Neuronal stem cell (in vitro differentiated cells): ENCODE results near the gene ANAPC15.
A peak's percentile ranks its signal among the peaks of the same experiment; 100 is the strongest.
"Not testable (repeated sequence)": the region's sequence is repeated elsewhere in the genome, so short reads cannot be mapped to it uniquely, and the experiment has no call there.

Experiments used
- DNase-seq: peaks from one replicate; pipeline ENCODE4 v3.0.0-alpha.2; 2013; ENCODE audit warnings: low spot score
- H2AFZ ChIP-seq: one replicate; pipeline ENCODE4 v1.6.1; 2013; ENCODE audit warnings: mild to moderate bottlenecking, low read length, inconsistent platforms
- H2AK5ac ChIP-seq: 2 replicates; pipeline ENCODE4 v1.6.1; 2013; ENCODE audit warnings: low read depth, mild to moderate bottlenecking, inconsistent platforms, low read length, moderate library complexity, mixed read lengths
- H2BK120ac ChIP-seq: 2 replicates; pipeline ENCODE4 v1.6.1; 2013; ENCODE audit warnings: low read depth, mild to moderate bottlenecking, inconsistent platforms, low read length, moderate library complexity, mixed read lengths
- H2BK12ac ChIP-seq: one replicate; pipeline ENCODE4 v1.6.1; 2013; ENCODE audit warnings: low read length, inconsistent platforms
- H2BK15ac ChIP-seq: 2 replicates; pipeline ENCODE4 v1.6.1; 2013; ENCODE audit warnings: mild to moderate bottlenecking, low read length, inconsistent platforms, mixed read lengths
- H2BK5ac ChIP-seq: one replicate; pipeline ENCODE4 v1.6.1; 2013; ENCODE audit warnings: inconsistent platforms, mild to moderate bottlenecking, low read length, moderate library complexity
- H3K14ac ChIP-seq: one replicate; pipeline ENCODE4 v1.6.1; 2013; ENCODE audit warnings: low read length, inconsistent platforms
- H3K18ac ChIP-seq: 2 replicates; pipeline ENCODE4 v1.6.1; 2013; ENCODE audit warnings: low read length, inconsistent platforms
- H3K23ac ChIP-seq: 2 replicates; pipeline ENCODE4 v1.6.1; 2013; ENCODE audit warnings: low read depth, mild to moderate bottlenecking, mixed read lengths, low read length, inconsistent platforms; ENCODE audit not compliant: poor library complexity
- H3K27ac ChIP-seq: replicated peaks from 3 replicates; pipeline ENCODE4 v1.5.1; 2013; ENCODE audit warnings: low read length, inconsistent platforms
- H3K27me3 ChIP-seq, 3 experiments: 2 replicates each; pipeline ENCODE4 v1.6.1; 2013; ENCODE audit warnings: low read length in 3 of 3, mild to moderate bottlenecking in 2 of 3, inconsistent platforms in 1 of 3, low read depth in 1 of 3, mixed read lengths in 1 of 3, moderate library complexity in 1 of 3; ENCODE audit not compliant: control insufficient read depth in 3 of 3, insufficient read depth in 3 of 3
- H3K36me3 ChIP-seq, 2 donors: replicated peaks in 1 of 2; 2 replicates each; pipeline ENCODE4 v1.6.1; 2013; ENCODE audit warnings: low read length in 2 of 2; ENCODE audit not compliant: control insufficient read depth in 2 of 2, insufficient read depth in 2 of 2
- H3K4ac ChIP-seq: 2 replicates; pipeline ENCODE4 v1.6.1; 2013; ENCODE audit warnings: inconsistent platforms, mild to moderate bottlenecking, low read length, moderate library complexity
- H3K4me1 ChIP-seq, 2 donors: 1 replicate in 1 of 2; 2 replicates in 1 of 2; pipeline ENCODE4 v1.6.1; 2013; ENCODE audit warnings: low read length in 2 of 2, low read depth in 1 of 2; ENCODE audit not compliant: control insufficient read depth in 2 of 2, insufficient read depth in 1 of 2
- H3K4me2 ChIP-seq: one replicate; pipeline ENCODE4 v1.6.1; 2013; ENCODE audit warnings: mild to moderate bottlenecking, low read length, inconsistent platforms; ENCODE audit not compliant: insufficient read depth, poor library complexity, severe bottlenecking
- H3K4me3 ChIP-seq, 2 donors: 2 replicates each; pipeline ENCODE4 v1.5.1; 2013; ENCODE audit warnings: low read length in 2 of 2, mild to moderate bottlenecking in 2 of 2, inconsistent platforms in 1 of 2, moderate library complexity in 1 of 2
- H3K79me1 ChIP-seq: one replicate; pipeline ENCODE4 v1.6.1; 2013; ENCODE audit warnings: low read depth, mild to moderate bottlenecking, inconsistent platforms, low read length, moderate library complexity
- H3K9ac ChIP-seq: one replicate; pipeline ENCODE4 v1.6.1; 2013; ENCODE audit warnings: mild to moderate bottlenecking, low read depth, low read length, inconsistent platforms; ENCODE audit not compliant: poor library complexity
- H3K9me3 ChIP-seq, 2 donors: replicated peaks in 1 of 2; 2 replicates each; pipeline versions ENCODE3 to v1.6.1; 2013; ENCODE audit warnings: low read length in 2 of 2, mild to moderate bottlenecking in 2 of 2, inconsistent platforms in 1 of 2, low read depth in 1 of 2, mixed read lengths in 1 of 2, moderate library complexity in 1 of 2; ENCODE audit not compliant: control insufficient read depth in 2 of 2, insufficient read depth in 1 of 2
- H4K8ac ChIP-seq: one replicate; pipeline ENCODE4 v1.6.1; 2013; ENCODE audit warnings: low read depth, mild to moderate bottlenecking, inconsistent platforms, low read length, moderate library complexity
- H4K91ac ChIP-seq: one replicate; pipeline ENCODE4 v1.6.1; 2013; ENCODE audit warnings: low read length, low read depth, mild to moderate bottlenecking, inconsistent platforms; ENCODE audit not compliant: poor library complexity
- WGBS, 2 donors: extraction: QIAGEN DNeasy Blood & Tissue Kit; methylation state at CpG; one replicate each; pipeline ENCODE4 v1.1.7; 2013; ENCODE audit warnings: missing lambda C conversion rate in 2 of 2, mixed read lengths in 1 of 2; ENCODE audit not compliant: insufficient read length in 2 of 2, insufficient replicate concordance in 1 of 2; ENCODE audit errors: extremely low coverage in 2 of 2; 5-methylcytosine and 5-hydroxymethylcytosine counted together

ANAPC15 gene

GRCh38 chr11:72144807-72145565 lies 32.5 kb upstream of the ANAPC15 start:
- Histone ChIP-seq H2BK5ac (no peak overlapping the region), H3K79me1 (no peaks in the 10 kb centered on the region), H3K4me3 (no peak overlapping the region), H3K4me1 (no peaks in the 10 kb centered on the region), H2BK12ac (no peak overlapping the region), H3K36me3 (no peaks in the 10 kb centered on the region), H2AFZ (no peak overlapping the region), H2AK5ac (no peak overlapping the region), H3K27me3 (peaks cover 0 to 7% (median 0%) of the 10 kb centered on the region in 3 experiments), H3K4ac (no peak overlapping the region), H3K14ac (no peak overlapping the region), H4K8ac (peak overlapping the region; percentile 3), H3K9me3 (no peaks in the 10 kb centered on the region), H3K4me2 (no peak overlapping the region), H2BK15ac (no peak overlapping the region), H3K27ac (no peak overlapping the region), H4K91ac (no peak overlapping the region), H3K18ac (no peak overlapping the region), H2BK120ac (no peak overlapping the region), H3K23ac (no peak overlapping the region), H3K9ac (no peak overlapping the region)
- no peak for DNase-seq
- no CpG with 5 or more reads among the region's 4 CpGs for WGBS, 2 donors

DNA sequence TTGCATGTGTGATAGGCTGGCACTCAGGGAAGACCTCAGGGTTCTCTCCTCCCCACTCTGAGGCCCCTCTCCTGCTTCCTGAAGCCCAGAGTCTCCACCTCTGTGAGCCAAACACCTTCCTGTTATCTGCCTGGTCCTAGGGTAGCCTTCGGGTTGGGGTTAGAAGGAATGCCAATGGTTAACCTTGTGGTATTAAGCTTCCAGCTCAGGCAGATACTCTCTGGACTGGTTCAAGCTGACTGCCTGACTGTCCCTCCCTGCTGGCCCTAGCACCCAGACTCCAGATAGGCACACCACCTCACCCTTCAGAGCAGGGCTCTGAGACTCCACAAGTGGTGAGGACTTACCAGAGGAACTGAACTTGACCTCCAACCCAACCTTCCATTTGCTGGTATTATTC lies 30.0 kb upstream of the ANAPC15 start:
- H2BK5ac ChIP-seq, H3K4me3 ChIP-seq, H4K91ac ChIP-seq, H3K27ac ChIP-seq, H2BK12ac ChIP-seq, H3K4ac ChIP-seq, H3K36me3 ChIP-seq, H2AK5ac ChIP-seq, H3K23ac ChIP-seq, DNase-seq, H2BK15ac ChIP-seq, H3K14ac ChIP-seq, H3K4me2 ChIP-seq, H3K9ac ChIP-seq, H3K4me1 ChIP-seq, H4K8ac ChIP-seq, H3K79me1 ChIP-seq, H2AFZ ChIP-seq, H3K27me3 ChIP-seq, H3K18ac ChIP-seq, H3K9me3 ChIP-seq, H2BK120ac ChIP-seq: not testable (repeated sequence)
- no CpG with 5 or more reads among the region's 1 CpG for WGBS, 2 donors

DNA sequence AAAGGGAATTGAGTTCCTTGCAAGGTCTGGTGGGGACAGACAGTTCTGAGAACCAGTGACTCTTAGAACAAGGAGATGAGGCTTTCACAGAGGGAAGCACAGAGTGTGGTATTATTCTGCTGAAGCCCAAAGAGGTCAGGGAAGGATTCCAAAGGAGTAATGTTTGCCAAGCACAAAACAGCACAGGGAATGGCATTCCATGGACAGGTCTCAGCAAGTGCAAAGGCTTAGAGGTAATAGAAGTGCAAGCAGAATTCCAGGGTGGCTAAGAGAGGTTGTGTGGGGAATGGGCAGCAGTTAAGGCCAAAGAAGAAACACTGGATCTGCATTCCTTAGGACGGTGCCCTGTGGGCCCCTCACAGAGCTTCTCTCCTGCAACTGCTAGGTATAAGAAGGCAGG lies 29.6 kb upstream of the ANAPC15 start:
- DNase-seq, H2BK120ac ChIP-seq, H3K4ac ChIP-seq, H3K4me3 ChIP-seq, H3K4me1 ChIP-seq, H3K23ac ChIP-seq, H2BK12ac ChIP-seq, H3K18ac ChIP-seq, H3K9me3 ChIP-seq, H2AFZ ChIP-seq, H3K36me3 ChIP-seq, H3K9ac ChIP-seq, H3K4me2 ChIP-seq, H3K27me3 ChIP-seq, H2AK5ac ChIP-seq, H4K91ac ChIP-seq, H2BK5ac ChIP-seq, H3K14ac ChIP-seq, H3K27ac ChIP-seq, H4K8ac ChIP-seq, H2BK15ac ChIP-seq, H3K79me1 ChIP-seq: not testable (repeated sequence)
- no CpG with 5 or more reads among the region's 1 CpG for WGBS, 2 donors

DNA sequence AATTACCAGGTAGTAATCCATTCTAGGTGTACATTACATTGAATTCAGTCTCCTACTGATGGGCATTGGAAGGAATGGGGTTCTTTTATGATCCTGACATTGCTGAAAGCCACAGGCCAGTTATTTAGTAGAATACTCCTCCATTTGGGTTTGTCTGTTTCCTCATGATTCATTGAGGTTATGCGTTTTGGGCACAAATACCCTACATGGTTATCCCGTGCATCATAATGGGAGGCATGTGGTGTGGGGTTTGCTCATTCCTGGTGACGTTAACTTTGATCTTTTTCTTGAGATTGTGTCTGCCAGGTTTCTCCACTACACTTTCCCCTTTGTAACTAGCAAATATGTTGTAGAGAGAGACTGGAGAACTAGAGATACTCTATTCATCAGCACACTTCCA lies 28.6 kb upstream of the ANAPC15 start:
- Histone ChIP-seq H3K4me2 (no peak overlapping the region), H3K79me1 (no peaks in the 10 kb centered on the region), H2AFZ (no peak overlapping the region), H3K23ac (no peak overlapping the region), H2BK5ac (no peak overlapping the region), H3K4me3 (no peak overlapping the region), H2BK15ac (no peak overlapping the region), H3K9ac (no peak overlapping the region), H3K4me1 (no peaks in the 10 kb centered on the region), H3K27ac (no peak overlapping the region), H3K27me3 (peaks cover 0 to 7% (median 2%) of the 10 kb centered on the region in 3 experiments), H2BK120ac (no peak overlapping the region), H2BK12ac (no peak overlapping the region), H4K8ac (no peak overlapping the region), H2AK5ac (no peak overlapping the region), H3K4ac (no peak overlapping the region), H3K14ac (no peak overlapping the region), H3K9me3 (no peaks in the 10 kb centered on the region), H4K91ac (no peak overlapping the region), H3K18ac (no peak overlapping the region), H3K36me3 (no peaks in the 10 kb centered on the region)
- no peak for DNase-seq
- WGBS, 2 donors: no CpG with 5 or more reads among the region's 3 CpGs
